Stimulated activated CD4-positive, alpha-beta T cell treated with anti-CD3 and anti-CD28 coated beads, Interleukin-15, amount 100 ng/mL, for 48 hours (primary cell): ENCODE data around the gene YBX3.
"Not testable (repeated sequence)": the region's sequence is repeated elsewhere in the genome, so short reads cannot be mapped to it uniquely, and the experiment has no call there.

Experiments
- DNase-seq, 2 donors: peaks; one replicate each; pipeline ENCODE4 v3.0.0-alpha.2; 2020; ENCODE audit warnings: low read depth in 2 of 2

YBX3 gene

DNA sequence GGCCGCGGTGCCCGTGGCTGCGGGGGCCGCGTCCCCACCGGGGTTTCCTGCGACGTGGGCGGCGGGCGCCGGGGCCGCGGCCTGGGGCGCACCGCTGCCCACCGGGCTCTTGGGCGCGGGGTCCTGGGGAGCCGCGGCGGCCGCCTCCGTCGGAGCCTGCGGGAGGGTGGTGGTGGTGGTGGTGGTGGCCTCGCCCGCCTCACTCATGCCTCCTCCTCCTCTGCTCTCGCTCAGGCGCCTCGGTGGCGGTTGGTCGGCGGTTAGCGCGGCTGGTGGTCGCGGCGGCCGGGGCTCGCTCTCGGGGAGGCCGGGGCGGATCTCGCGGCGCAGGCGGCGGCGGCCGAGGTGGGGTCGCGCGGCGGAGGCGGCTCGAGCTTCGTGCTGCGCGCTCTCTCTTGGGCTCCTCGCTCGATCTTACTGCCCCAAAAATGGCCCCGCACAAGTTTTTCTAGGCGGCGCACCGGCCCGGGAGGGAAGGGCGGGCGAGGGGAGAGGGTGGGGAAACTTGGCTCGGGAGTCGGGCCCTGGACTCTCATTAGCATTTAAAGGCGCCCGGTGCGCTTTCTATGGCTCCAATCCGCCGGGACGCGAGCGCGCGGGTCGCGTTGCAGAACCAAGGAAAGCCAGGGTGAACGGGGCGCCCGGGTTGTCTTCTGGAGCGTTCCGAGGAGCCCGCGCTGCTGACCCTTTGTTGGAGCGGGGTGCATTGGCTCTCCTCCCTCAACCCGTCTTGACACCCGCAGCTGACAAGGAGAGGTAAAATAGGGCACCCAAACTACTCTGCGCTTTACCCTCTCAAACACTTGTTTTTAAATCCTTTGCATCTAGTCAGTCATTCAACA, at the start of gene YBX3:
YBX3 (minus strand) TSS at position 419 of the 842 bp plus-strand sequence; CDS start at position 207, 212 bp downstream.
- peak; percentile 24 to 28 for DNase-seq

- no peak for DNase-seq
Measured at GRCh38 chr12:10771132-10771733, 48.1 kb upstream of the YBX3 start.

- DNase-seq = no peak
Measured at GRCh38 chr12:10759657-10760056, 36.5 kb upstream of the YBX3 start.

GRCh38 chr12:10756194-10756593, 33.1 kb upstream of the YBX3 start:
- DNase-seq = no peak

DNA sequence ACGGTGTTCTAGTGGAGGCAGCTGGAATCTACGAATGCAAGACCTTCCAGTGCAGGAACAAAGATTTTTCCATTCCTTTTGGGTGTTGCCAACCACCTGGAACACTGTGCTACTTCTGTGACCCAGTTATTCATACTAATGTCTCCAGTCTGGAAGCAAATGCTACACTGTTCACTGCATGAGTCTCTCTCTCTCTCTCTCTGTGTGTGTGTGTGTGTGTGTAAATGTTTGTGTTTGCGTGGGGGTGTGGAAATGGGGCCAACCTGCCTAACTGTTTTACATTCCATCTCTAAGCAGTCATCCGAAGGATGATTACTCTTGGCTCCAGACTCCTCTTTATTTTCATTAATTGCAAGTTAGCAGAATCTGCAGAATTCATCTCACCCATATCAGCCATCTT, 29.9 kb upstream of the YBX3 start:
- DNase-seq = no peak

GRCh38 chr12:10750385-10750727, 27.2 kb upstream of the YBX3 start:
- DNase-seq = no peak

- DNase-seq = peak; percentile 33 to 53
Measured at GRCh38 chr12:10749700-10750384, 26.7 kb upstream of the YBX3 start.

- DNase-seq = no peak
Measured at GRCh38 chr12:10747730-10748129, 24.6 kb upstream of the YBX3 start.

GRCh38 chr12:10743420-10743819, 20.3 kb upstream of the YBX3 start:
- not testable (repeated sequence) for DNase-seq

DNA sequence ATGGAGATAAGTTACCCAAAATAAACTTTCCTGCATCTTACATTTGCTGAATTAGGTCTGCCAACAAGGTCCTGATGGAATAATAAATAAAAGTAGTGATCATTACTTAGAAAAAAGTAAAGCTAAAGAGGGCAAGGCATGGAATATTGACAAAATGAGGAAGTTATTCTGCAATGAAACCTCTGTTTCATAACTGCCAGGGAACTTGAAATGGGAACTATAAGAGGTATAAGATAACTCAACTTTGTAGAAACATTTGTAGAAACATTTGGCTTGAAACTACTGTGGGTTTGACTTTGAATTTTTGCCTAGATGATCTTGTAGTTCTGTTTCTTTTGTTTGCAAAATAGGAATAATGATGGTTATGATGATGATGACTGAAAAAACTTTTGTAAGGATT, 18.7 kb upstream of the YBX3 start:
- no peak for DNase-seq

DNA sequence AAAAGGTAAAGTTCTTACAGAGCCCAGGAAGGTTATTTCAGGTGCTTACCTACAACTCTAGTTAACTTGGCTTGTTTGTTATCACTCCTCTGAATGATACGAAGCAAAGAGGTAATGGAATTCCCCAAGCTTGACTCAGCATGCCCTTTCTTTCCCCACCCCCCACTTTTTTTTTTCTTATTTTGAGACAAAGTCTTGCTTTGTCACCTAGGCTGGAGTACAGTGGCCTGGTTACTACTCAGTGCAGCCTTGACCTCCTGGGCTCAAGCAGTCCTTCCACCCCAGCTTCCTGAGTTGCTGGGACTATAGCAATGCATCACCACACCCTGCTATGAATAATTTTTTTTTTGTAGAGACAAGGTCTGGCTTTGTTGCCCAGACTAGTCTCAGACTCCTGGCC, 17.1 kb upstream of the YBX3 start:
- no peak for DNase-seq

DNA sequence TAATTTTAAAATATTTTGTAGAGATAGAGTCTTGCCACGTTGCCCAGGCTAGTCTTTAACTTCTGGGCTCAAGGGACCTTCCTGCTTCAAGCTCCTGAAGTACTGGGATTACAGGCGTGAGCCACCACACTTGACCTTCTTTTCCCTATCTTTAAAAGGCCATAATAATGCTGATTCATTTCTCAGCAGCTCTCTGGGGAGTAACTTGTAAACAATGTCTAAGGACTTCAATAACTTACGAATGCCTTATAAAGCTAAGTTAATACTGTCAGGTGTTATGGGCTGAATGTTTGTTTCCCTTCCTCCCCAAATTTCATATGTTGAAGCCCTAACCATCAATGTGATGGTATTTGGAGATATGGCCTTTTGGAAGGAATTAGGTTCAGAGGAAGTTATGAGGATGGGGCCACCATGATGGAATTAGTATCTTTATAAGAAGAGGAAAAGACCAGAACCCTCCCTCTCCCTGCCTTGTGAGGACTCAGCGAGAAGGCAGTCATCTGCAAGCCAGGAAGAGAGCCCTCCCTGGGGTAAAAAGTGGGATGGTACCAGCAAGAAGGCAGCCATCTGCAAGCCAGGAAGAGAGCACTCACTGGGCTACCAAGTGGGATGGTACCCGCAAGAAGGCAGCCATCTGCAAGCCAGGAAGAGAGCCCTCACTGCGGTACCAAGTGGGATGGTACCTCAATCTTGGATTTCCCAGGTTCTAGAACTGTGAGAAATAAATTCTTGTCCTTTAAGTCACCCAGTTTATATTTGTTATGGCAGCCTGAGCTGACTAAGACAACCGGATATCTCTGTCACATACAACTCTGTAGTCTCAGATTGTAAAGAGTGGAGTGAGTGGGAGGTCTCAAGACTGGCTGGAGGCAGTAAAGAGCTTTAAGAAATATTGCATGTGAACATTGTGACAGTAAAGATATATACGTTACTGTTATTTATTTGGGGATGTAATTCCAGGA, 16.3 kb upstream of the YBX3 start:
- DNase-seq = no peak

GRCh38 chr12:10737249-10737648, 14.1 kb upstream of the YBX3 start:
- no peak for DNase-seq

DNA sequence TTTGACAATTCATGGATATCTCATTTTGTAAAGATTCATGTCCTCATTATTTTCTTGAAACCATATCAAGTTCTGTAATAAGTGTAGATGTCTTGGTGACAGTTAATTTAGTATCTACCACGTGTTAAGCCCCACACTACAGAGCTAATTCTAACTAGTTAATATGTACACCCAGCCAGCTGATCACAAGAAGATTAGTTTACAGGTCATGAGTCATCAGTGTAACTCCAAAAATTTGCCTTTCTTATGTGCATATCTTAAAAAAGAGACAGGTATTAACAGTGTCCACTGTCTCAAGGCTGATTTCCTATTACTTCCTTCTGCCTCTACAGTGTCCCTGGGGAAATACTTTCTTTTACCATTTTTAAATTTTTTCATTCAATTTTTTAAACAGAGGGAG, 13.3 kb upstream of the YBX3 start:
- DNase-seq = no peak

- DNase-seq = no peak
Measured at GRCh38 chr12:10735428-10735827, 12.3 kb upstream of the YBX3 start.

- no peak for DNase-seq
Measured at GRCh38 chr12:10732549-10732948, 9.4 kb upstream of the YBX3 start.

DNA sequence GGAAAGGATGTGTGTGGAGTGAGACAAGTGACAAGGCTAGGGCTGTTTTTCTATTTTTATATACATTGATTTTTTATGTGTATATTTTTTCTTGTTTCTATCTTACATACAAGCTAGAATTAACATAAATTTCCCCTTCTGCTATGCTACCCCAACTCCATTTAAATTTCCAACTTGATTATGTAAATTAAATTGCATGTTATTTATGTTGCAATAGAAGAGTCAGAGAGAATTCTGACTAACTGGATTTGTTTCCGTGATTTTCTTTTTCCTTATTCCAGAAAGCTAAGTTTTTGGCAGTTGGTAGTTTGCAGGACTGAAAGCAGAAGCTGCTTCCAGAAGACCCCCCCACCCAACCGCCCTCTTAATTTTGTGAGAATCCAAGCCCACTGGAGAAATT, 8.9 kb upstream of the YBX3 start:
- no peak for DNase-seq

- no peak for DNase-seq
Measured at GRCh38 chr12:10730559-10730958, 7.4 kb upstream of the YBX3 start.

GRCh38 chr12:10728091-10728490, 5.0 kb upstream of the YBX3 start:
- no peak for DNase-seq

DNA sequence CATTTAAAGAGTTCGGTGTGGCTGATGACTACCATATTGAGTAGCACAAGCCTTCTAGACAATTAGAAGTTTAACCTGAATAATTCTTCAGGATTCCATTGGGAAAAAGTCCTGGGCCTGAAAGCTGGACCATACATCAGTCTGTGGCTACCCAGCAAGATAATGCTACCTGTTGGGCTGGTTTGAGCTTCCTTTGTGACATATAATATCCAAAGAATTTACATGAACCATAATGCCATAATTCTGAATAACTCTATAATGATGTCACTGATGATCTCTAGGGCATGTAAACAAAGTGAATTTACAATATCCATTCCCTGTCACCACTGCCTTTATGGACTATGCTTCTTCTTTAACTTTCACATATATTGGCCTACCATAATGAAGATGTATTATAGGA, 3.8 kb upstream of the YBX3 start:
- DNase-seq = no peak

DNA sequence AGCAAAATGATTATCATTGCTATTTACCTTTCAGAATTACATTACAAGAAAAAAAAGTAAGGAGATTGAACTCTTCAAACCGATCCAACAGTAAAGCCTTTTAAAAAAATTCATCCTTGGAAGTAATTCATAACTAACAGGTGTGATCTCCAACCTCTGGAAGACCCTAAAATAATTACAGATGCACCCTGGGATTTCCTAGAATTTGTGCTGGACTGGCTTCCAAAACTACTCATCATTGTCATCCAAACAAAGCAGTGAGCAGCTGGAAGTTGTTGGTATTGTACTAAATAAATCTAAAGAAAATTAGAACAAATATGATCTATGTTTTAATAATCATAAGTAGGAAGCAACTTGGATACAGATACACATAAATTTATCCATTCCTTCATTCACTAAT, 1.9 kb upstream of the YBX3 start:
- no peak for DNase-seq

GRCh38 chr12:10722502-10722904, 620 bp downstream of the YBX3 start:
- peak; percentile 7 to 36 for DNase-seq
